Measurements from ENCODE around the gene CLCN3.
"Not testable (repeated sequence)": the region's sequence is repeated elsewhere in the genome, so short reads cannot be mapped to it uniquely, and the experiment has no call there.

CLCN3 gene

GRCh38 chr4:169618286-169618685 is 2.1 kb upstream of the CLCN3 start:
- DNase-seq (ENCODE audit: low spot score): peak; percentile 22

- no peak for DNase-seq (ENCODE audit: low spot score)
These were observed 1.4 kb upstream of the CLCN3 start for GRCh38 chr4:169618986-169619385.

- peak; percentile 71 for DNase-seq (ENCODE audit: low spot score)
These were observed 840 bp upstream of the CLCN3 start for GRCh38 chr4:169619518-169619957.

GRCh38 chr4:169620880-169621248 is 486 bp downstream of the CLCN3 start:
- DNase-seq (ENCODE audit: low spot score): peak; percentile 9

GRCh38 chr4:169621731-169622492 is 1.5 kb downstream of the CLCN3 start:
- DNase-seq (ENCODE audit: low spot score): peak; percentile 87

- no peak for DNase-seq (ENCODE audit: low spot score)
These were observed 2.2 kb downstream of the CLCN3 start for GRCh38 chr4:169622566-169622965.

GRCh38 chr4:169624012-169624411 is 3.6 kb downstream of the CLCN3 start:
- not testable (repeated sequence) for DNase-seq (ENCODE audit: low spot score)

- DNase-seq (ENCODE audit: low spot score): no peak
These were observed 5.5 kb downstream of the CLCN3 start for GRCh38 chr4:169625886-169626285.

GRCh38 chr4:169626331-169627282 is 6.2 kb downstream of the CLCN3 start:
- DNase-seq (ENCODE audit: low spot score): peak; percentile 6

GRCh38 chr4:169627307-169627706 is 6.9 kb downstream of the CLCN3 start:
- no peak for DNase-seq (ENCODE audit: low spot score)

- DNase-seq (ENCODE audit: low spot score): no peak
These were observed 8.2 kb downstream of the CLCN3 start for GRCh38 chr4:169628579-169628978.

- no peak for DNase-seq (ENCODE audit: low spot score)
These were observed 9.7 kb downstream of the CLCN3 start for GRCh38 chr4:169630069-169630468.

- no peak for DNase-seq (ENCODE audit: low spot score)
These were observed 12.5 kb downstream of the CLCN3 start for GRCh38 chr4:169632896-169633295.

- DNase-seq (ENCODE audit: low spot score): no peak
These were observed 14.6 kb downstream of the CLCN3 start for GRCh38 chr4:169634975-169635374.

- DNase-seq (ENCODE audit: low spot score): no peak
These were observed 20.0 kb downstream of the CLCN3 start for GRCh38 chr4:169640261-169640870.

GRCh38 chr4:169644802-169645201 is 24.4 kb downstream of the CLCN3 start:
- no peak for DNase-seq (ENCODE audit: low spot score)

- DNase-seq (ENCODE audit: low spot score): no peak
These were observed 25.2 kb downstream of the CLCN3 start for GRCh38 chr4:169645627-169646026.

- no peak for DNase-seq (ENCODE audit: low spot score)
These were observed 29.3 kb downstream of the CLCN3 start for GRCh38 chr4:169649545-169650226.

GRCh38 chr4:169650227-169650936 is 30.0 kb downstream of the CLCN3 start:
- no peak for DNase-seq (ENCODE audit: low spot score)

GRCh38 chr4:169652535-169652934 is 32.2 kb downstream of the CLCN3 start:
- DNase-seq (ENCODE audit: low spot score): no peak

GRCh38 chr4:169655401-169655800 is 35.0 kb downstream of the CLCN3 start:
- DNase-seq (ENCODE audit: low spot score): no peak
